Body of pancreas (tissue), 4 donors: ENCODE data around the gene SCYGR2. TPM values are rescaled to one million over a fixed set of nuclear protein-coding genes. Genes with fewer than 3 reads are reported as not detected.

ENCODE experiments used
- ATAC-seq: fragments of 150-250 bp; one replicate; pipeline ENCODE4 v1.9.1; 2016
- DNase-seq, 4 donors: peaks; one replicate each; pipeline ENCODE4 v3.0.0-alpha.2; 2019
- H3K27ac ChIP-seq, 4 donors: fragments of 200-600 bp; sonication (generic); 1 replicate in 3 of 4; 2 replicates in 1 of 4; pipeline versions ENCODE4 v1.5.1 to v1.6.1; 2016 to 2019; ENCODE audit warnings: mild to moderate bottlenecking in 1 of 4, mixed read lengths in 1 of 4, moderate library complexity in 1 of 4
- H3K27me3 ChIP-seq, 2 donors: fragments of 200-600 bp; sonication (generic); one replicate each; pipeline ENCODE4 v1.6.0; 2016; ENCODE audit warnings: mild to moderate bottlenecking in 1 of 2
- H3K36me3 ChIP-seq, 2 donors: fragments of 200-600 bp; sonication (generic); replicated peaks in 1 of 2; 2 replicates each; pipeline ENCODE4 v1.5.1; 2016; ENCODE audit warnings: low read depth in 2 of 2; ENCODE audit not compliant: insufficient read depth in 1 of 2
- H3K4me1 ChIP-seq: fragments of 200-600 bp; sonication (generic); one replicate; pipeline ENCODE4 v1.6.0; 2016
- H3K4me3 ChIP-seq, 2 donors: fragments of 200-600 bp; sonication (generic); 1 replicate in 1 of 2; 2 replicates in 1 of 2; pipeline ENCODE4 v1.5.1; 2016 to 2019
- H3K9me3 ChIP-seq, 3 donors: fragments of 200-600 bp; sonication (generic); 1 replicate in 2 of 3; 2 replicates in 1 of 3; pipeline ENCODE4 v1.5.1; 2016
- CTCF ChIP-seq, 7 experiments: fragments of 450-650 bp in 4 of 7; fragments of 200-600 bp in 3 of 7; sonication (generic) in 3 of 7; IDR thresholded peaks; one replicate each; pipeline ENCODE4 v1.5.1; 2016 to 2019; ENCODE audit warnings: antibody characterized with exemption in 7 of 7
- POLR2A ChIP-seq, 3 donors: fragments of 450-650 bp; IDR thresholded peaks; one replicate each; pipeline ENCODE4 v1.6.1; 2016; ENCODE audit warnings: antibody characterized with exemption in 3 of 3, mild to moderate bottlenecking in 2 of 3
- WGBS, 2 donors: methylation state at CpG; one replicate each; pipeline ENCODE4 v1.1.5; 2017; 5-methylcytosine and 5-hydroxymethylcytosine counted together
- intact Hi-C: fragments of 100-400 bp; cut with DNase I; formaldehyde crosslinking; loops from one replicate; pipeline ENCODE4 v1.15.1; 2023
- total RNA-seq, 2 donors: library from RNA; depleted of rRNA; stranded (reverse); fragments of >200 nt; gene quantifications; one replicate each; pipeline ENCODE4 v1.1.0, GENCODE V29; 2016

The SCYGR2 gene
- total RNA-seq, 2 donors from 2014 or later, result not detected

- WGBS, 2 donors, result 77 to 89% methylated on average over 1 to 4 of the region's 4 CpGs
- no peak for ATAC-seq
- intact Hi-C loops, result no loop called here
These were observed 15.6 kb downstream of the SCYGR2 start for GRCh38 chr2:227614246-227614645.

GRCh38 chr2:227614740-227615139, 16.0 kb downstream of the SCYGR2 start, which contains the start of gene SCYGR3:
Gene SCYGR3, minus strand, starts transcription at chr2:227614840. Its CDS starts 0 bp downstream, at chr2:227614840.
- ATAC-seq (no peak), DNase-seq (no peak)
- 100% methylated on average over 1 to 4 of the region's 4 CpGs for WGBS, 2 donors
- TF ChIP-seq CTCF (IDR thresholded peaks at IDR 0.05) (no peak), POLR2A (IDR thresholded peaks at IDR 0.05) (no peak)
- H3K27me3 ChIP-seq, result no peaks in the 10 kb centered on the region
- H3K4me3 ChIP-seq, result no peak within 1 kb of the TSS
- no peaks in the 10 kb centered on the region for H3K36me3 ChIP-seq
- no peaks in the 10 kb centered on the region for H3K4me1 ChIP-seq
- intact Hi-C loops, result no loop called here
- no peak within 1 kb of the TSS for H3K27ac ChIP-seq
- H3K9me3 ChIP-seq, result no peaks in the 10 kb centered on the region

More at GRCh38 chr2:227614246-227614645, 15.6 kb downstream of the SCYGR2 start:
- Histone ChIP-seq H3K4me3 (no peak overlapping the region), H3K27ac (no peak overlapping the region), H3K27me3 (no peaks in the 10 kb centered on the region), H3K9me3 (no peaks in the 10 kb centered on the region), H3K36me3 (no peaks in the 10 kb centered on the region), H3K4me1 (no peaks in the 10 kb centered on the region)
- TF ChIP-seq POLR2A (IDR thresholded peaks at IDR 0.05) (no peak), CTCF (IDR thresholded peaks at IDR 0.05) (no peak)
- DNase-seq, result no peak

- no peak for DNase-seq
- Histone ChIP-seq H3K27ac (no peak overlapping the region), H3K4me3 (no peak overlapping the region), H3K9me3 (no peaks in the 10 kb centered on the region), H3K4me1 (no peaks in the 10 kb centered on the region), H3K27me3 (no peaks in the 10 kb centered on the region), H3K36me3 (no peaks in the 10 kb centered on the region)
- intact Hi-C loops, result no loop called here
- no peak for ATAC-seq
- TF ChIP-seq POLR2A (IDR thresholded peaks at IDR 0.05) (no peak), CTCF (IDR thresholded peaks at IDR 0.05) (no peak)
- 67 to 76% methylated on average over 4 of the region's 4 CpGs for WGBS, 2 donors
These were observed 16.5 kb downstream of the SCYGR2 start for GRCh38 chr2:227615181-227615580.

GRCh38 chr2:227615906-227616305, 17.2 kb downstream of the SCYGR2 start:
- 52 to 57% methylated on average over 5 of the region's 5 CpGs for WGBS, 2 donors

More at GRCh38 chr2:227615906-227616305, 17.2 kb downstream of the SCYGR2 start:
- DNase-seq (no peak), ATAC-seq (no peak)
- Histone ChIP-seq H3K27ac (no peak overlapping the region), H3K4me1 (no peaks in the 10 kb centered on the region), H3K36me3 (no peaks in the 10 kb centered on the region), H3K4me3 (no peak overlapping the region), H3K27me3 (no peaks in the 10 kb centered on the region), H3K9me3 (no peaks in the 10 kb centered on the region)
- intact Hi-C loops, result no loop called here
- TF ChIP-seq POLR2A (IDR thresholded peaks at IDR 0.05), result no peak
- no peak for TF ChIP-seq CTCF (IDR thresholded peaks at IDR 0.05)
